ENCODE data around the gene TNFRSF8.

The TNFRSF8 gene

GRCh38 chr1:12162459-12163137 is 99.5 kb downstream of the TNFRSF8 start:
- DNase-seq = no peak

GRCh38 chr1:12163210-12163609 is 100.1 kb downstream of the TNFRSF8 start:
- DNase-seq = no peak

DNA sequence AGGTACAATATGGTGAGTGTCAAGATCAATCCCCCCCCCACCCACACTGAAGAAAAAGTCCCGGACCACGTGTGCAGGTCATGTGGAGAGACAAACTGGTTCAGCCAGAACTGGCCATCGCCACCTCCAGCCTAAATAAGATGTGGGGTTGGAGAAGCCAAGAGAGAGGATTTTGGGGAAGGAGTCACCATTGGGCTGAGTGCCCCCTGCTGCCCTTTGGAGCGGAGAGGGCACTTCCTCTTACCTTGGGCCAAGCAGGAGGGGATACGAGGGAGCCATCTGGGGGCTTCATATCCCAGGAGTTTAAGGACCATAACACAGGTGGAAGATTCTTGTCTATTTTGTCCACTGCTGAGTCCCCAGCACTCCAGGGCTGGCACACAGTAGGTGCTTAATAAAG is 101.1 kb downstream of the TNFRSF8 start:
- DNase-seq = no peak

DNA sequence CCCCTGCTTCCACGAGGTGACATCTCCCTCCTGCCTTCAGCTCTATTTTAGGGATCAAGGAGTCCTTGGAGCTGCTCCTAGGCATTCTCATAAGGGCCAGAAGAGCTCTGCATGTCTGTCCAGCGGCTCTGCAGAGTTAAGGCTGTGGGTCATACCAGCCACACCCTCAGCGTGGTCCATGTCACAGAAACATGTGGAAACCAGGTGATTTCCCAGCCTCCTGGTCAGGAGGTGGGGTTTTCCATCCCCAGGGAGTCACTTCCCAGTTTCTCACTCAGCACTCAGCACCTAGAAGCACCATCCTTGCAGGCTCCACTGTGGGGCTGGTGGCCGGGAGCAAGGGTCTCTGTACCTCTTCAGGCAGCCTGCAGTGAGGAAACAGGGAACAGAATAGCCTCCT is 102.2 kb downstream of the TNFRSF8 start:
- no peak for DNase-seq

- DNase-seq = peak; percentile 80
Observed at GRCh38 chr1:12166834-12167492, 103.9 kb downstream of the TNFRSF8 start, which contains the start of gene TNFRSF1B. TSS of gene TNFRSF1B (plus strand) at chr1:12166991. CDS start at chr1:12167092, 101 bp downstream.

GRCh38 chr1:12167493-12168429 is 104.7 kb downstream of the TNFRSF8 start:
- DNase-seq = no peak

GRCh38 chr1:12168451-12169160 is 105.5 kb downstream of the TNFRSF8 start:
- no peak for DNase-seq

GRCh38 chr1:12169442-12170135 is 106.5 kb downstream of the TNFRSF8 start:
- no peak for DNase-seq

GRCh38 chr1:12170263-12170671 is 107.2 kb downstream of the TNFRSF8 start:
- DNase-seq = no peak

DNA sequence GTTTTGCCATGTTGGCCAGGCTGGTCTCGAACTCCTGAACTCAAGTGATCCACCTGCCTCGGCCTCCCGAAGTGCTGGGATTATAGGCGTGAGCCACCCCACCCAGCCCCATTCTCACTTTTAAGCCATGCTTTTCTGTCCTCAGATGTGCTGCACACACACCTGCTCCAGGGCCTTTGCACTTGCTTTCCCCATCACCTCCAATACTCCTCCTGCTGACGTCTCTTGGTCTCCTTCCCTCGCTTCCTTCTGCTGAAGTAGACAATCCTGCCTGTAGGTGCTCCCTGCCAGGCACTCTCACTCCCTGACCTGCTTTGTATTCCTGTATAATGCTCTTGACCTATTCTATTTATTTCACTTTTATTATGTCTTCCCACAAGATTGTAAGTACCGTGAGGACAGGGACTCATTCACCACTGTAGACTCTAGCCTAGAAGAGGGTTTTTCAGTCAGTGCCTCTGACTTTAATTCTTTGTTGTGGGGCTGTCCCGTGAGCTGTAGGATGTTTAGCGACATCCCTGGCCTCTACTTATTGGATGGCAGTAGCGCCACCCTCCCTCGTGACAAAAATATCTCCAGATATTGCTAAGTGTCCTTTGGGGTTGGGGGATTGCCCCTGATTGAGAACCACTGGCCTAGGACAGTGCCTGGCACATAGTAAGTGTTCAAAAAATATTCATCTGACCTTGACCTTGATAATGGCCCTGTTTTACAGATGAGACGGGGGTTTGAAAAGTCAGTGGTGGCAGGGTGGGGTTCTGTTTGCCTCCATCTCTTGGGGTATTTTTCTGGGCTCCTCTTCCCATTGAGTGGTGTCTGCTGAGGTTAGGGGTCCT is 108.3 kb downstream of the TNFRSF8 start:
- DNase-seq = peak; percentile 70

GRCh38 chr1:12172042-12172851 is 109.1 kb downstream of the TNFRSF8 start:
- DNase-seq = peak; percentile 54

- no peak for DNase-seq
Observed at GRCh38 chr1:12173041-12173509, 110.0 kb downstream of the TNFRSF8 start.

DNA sequence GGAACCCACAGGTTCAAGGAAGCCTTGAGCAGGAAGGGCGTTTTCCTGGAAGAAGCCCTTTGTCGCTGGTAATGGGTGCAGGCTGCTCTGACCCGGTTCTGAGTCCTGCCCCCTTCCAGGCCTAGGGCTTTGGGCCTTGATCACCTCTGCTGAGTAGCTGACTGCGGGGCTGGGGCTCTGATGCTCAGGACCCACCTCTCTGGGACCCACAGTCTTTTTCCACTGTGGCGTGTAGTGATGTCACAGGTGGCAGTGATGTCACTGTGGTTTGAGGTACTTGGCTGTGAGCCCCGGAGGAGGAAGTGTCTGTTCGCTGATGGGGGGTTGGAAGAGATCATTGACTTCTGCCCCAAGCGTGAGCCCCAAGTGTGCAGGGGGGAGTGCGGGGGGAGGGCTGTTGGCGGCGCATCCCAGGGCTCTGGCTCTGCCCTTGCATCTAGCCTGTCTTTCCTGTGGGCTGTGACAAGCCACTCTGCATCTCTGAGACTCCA is 110.6 kb downstream of the TNFRSF8 start:
- peak; percentile 94 for DNase-seq

DNA sequence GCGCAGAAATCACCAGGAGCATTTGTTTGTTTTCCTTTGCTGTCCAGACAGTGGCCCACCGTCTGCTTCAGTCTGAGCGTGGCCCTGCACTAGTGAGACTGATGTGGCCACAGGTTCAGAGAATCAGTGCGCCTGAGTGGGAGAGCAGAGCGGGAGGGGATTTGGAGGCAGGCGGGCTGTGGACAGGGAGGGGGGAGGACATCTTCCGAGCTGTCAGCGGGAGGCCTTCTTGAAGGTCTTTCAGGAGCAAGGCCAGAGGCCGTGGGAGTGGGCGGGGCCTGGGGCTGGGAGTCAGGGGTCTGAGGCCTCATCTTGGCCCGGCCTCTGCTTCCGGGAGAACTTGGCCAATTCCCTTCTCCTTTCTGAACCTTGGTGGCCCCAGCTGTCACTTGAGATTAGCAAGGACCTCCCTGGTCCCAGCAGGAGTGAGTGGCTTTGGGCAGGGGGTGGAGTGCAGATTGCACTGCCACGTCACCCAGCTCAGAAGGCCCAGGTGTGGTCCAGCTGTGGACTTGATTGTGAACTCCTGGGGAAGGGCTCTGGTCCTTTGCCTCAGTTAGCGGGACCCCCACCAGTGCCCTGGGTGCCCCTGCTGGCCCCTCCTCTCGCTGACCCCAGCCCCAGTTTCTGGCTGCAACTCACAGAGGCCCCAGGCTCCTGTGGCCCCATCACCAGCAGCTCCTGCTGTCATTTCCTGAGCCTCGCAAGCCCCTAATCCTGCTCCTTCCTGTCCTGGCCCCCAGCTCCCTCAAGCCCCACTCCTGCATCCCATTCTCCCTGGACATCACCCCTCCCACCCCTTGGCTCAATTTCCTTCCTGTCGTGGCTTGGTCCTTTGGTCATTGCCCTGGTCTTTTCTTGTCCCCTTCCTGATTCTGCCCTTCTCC is 112.1 kb downstream of the TNFRSF8 start:
- DNase-seq = no peak

GRCh38 chr1:12176298-12177118 is 113.4 kb downstream of the TNFRSF8 start:
- DNase-seq = no peak

- no peak for DNase-seq
Observed at GRCh38 chr1:12177156-12177998, 114.3 kb downstream of the TNFRSF8 start.

GRCh38 chr1:12177999-12178441 is 114.9 kb downstream of the TNFRSF8 start:
- peak; percentile 86 for DNase-seq

Data from CD4-positive, alpha-beta T cell treated with Interleukin-12 subunit alpha and Interleukin-12 subunit beta, for 1 hour (primary cell).